Cardiac fibroblast (primary cell): Measurements from ENCODE around the gene CST9L.

Experiments
- DNase-seq, 2 donors: peaks; one replicate each; pipeline versions ENCODE4 v3.0.0 to v3.0.0-alpha.2; 2010; ENCODE audit warnings: low read depth in 2 of 2
- H3K4me3 ChIP-seq, 2 donors: replicated peaks in 1 of 2; 1 replicate in 1 of 2; 2 replicates in 1 of 2; pipeline ENCODE4 v1.5.1; 2011; ENCODE audit warnings: low read depth in 2 of 2, low read length in 2 of 2, mild to moderate bottlenecking in 2 of 2, moderate library complexity in 1 of 2
- TF ChIP-seq, protein P1 (sequence below): IDR thresholded peaks from one replicate; pipeline ENCODE4 v1.5.1; 2011; ENCODE audit warnings: low read depth, mild to moderate bottlenecking, low read length, inconsistent platforms

CST9L gene

GRCh38 chr20:23565503-23566045 is 2.7 kb downstream of the CST9L start:
- no peak for DNase-seq
- TF ChIP-seq, protein P1, sequence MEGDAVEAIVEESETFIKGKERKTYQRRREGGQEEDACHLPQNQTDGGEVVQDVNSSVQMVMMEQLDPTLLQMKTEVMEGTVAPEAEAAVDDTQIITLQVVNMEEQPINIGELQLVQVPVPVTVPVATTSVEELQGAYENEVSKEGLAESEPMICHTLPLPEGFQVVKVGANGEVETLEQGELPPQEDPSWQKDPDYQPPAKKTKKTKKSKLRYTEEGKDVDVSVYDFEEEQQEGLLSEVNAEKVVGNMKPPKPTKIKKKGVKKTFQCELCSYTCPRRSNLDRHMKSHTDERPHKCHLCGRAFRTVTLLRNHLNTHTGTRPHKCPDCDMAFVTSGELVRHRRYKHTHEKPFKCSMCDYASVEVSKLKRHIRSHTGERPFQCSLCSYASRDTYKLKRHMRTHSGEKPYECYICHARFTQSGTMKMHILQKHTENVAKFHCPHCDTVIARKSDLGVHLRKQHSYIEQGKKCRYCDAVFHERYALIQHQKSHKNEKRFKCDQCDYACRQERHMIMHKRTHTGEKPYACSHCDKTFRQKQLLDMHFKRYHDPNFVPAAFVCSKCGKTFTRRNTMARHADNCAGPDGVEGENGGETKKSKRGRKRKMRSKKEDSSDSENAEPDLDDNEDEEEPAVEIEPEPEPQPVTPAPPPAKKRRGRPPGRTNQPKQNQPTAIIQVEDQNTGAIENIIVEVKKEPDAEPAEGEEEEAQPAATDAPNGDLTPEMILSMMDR: no peak
- H3K4me3 ChIP-seq: no peak overlapping the region

- DNase-seq: no peak
- H3K4me3 ChIP-seq: no peak overlapping the region
- TF ChIP-seq, protein P1: no peak
Observed at GRCh38 chr20:23564927-23565326, 3.4 kb downstream of the CST9L start.

DNA sequence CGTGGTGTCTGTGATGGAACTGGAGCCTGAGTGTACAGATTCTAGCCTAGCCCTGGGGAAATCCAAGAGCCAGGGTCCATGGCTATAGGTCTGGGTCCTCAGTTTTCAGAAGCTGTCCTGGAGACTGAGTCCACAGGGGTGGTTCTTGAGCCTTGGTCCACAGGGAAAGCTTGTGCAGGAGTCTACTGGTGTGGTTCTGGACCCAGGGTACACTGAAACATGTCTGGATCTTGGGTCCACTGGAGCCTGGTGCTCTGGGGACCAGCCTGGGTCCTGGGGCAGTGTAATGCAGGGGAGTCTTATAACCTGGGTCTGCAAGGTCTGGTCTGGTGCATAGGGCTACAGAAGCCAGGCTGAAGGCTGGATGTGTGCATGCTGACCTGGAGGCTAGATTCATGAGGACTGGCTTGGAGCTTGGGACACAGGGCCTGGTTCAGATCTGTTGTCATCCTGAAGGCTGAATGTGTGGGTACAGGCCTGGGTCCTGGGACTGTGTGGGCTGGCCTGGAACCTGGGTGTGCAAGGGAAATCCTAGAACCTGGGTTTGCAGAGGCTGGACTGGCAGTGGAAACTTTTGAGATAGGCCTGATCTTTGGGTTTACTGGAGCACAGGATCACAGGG is 5.5 kb downstream of the CST9L start:
- H3K4me3 ChIP-seq: no peak overlapping the region
- DNase-seq: no peak
- TF ChIP-seq, protein P1: no peak

DNA sequence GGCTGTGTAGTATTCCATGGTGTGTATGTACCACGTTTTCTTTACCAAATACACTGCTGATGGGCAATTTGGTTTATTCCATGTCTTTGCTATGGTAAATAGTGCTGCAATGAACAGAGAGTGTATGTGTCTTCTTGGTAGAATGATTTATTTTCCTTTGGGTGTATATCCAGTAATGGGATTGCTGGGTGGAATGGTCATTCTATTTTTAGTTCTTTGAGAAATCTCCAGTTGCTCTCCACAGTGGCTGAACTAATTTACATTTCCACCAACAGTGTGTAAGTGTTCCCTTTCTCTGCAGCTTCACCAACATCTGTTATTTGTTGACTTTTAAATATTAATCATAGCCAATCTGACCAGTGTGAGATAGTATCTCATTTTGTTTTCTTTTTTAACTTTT is 13.9 kb downstream of the CST9L start:
- no peak overlapping the region for H3K4me3 ChIP-seq
- DNase-seq: no peak
- TF ChIP-seq, protein P1: no peak

DNA sequence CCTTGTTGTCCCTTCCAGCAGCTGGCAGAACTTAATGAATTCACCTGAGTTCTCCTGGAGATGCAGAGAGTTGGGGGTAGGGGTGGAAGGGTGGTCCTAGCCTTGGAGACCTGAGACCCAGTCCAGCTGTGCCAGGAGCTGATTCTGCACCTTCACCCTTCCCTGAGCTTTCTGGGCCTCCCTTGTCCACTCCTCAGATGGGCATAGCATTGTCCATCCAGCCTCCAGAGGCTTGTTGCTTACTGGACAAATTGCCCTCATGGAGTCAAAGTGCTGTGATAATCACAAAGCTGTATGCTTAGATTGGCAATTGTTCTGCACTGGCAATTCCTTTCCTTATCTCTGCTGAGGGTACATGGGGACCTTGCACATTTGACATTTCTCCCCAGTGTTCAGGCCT is 16.5 kb downstream of the CST9L start:
- no peak for DNase-seq
- H3K4me3 ChIP-seq: no peak overlapping the region
- TF ChIP-seq, protein P1: no peak

GRCh38 chr20:23551383-23551782 is 16.9 kb downstream of the CST9L start:
- H3K4me3 ChIP-seq: no peak overlapping the region
- DNase-seq: no peak
- TF ChIP-seq, protein P1: no peak

GRCh38 chr20:23550227-23550626 is 18.1 kb downstream of the CST9L start:
- no peak for DNase-seq
- H3K4me3 ChIP-seq: no peak overlapping the region
- TF ChIP-seq, protein P1: no peak
